SK-N-SH treated with all-trans-retinoic acid at 6 μM for 48 hours (cell line): ENCODE results near the gene SERPINA1.

Experiments used
- ATAC-seq: fragments of 200-7000 bp; cut with Tn5 transposase; 3 replicates; pipeline ENCODE4 v1.9.1; 2020; ENCODE audit warnings: mild to moderate bottlenecking, moderate library complexity
- BACH2 ChIP-seq: fragments of 250-450 bp; sonication (Bioruptor Pico); IDR thresholded peaks from 2 replicates; pipeline ENCODE4 v1.9.0; 2021; ENCODE audit warnings: mild to moderate bottlenecking, borderline replicate concordance
- CREB5 ChIP-seq: fragments of 250-450 bp; sonication (Bioruptor Pico); IDR thresholded peaks from 2 replicates; pipeline ENCODE4 v1.5.1; 2020; ENCODE audit warnings: low read depth, mild to moderate bottlenecking, moderate library complexity
- CSDC2 ChIP-seq: fragments of 250-450 bp; sonication (Bioruptor Pico); IDR thresholded peaks from 2 replicates; pipeline ENCODE4 v1.5.0; 2020; ENCODE audit warnings: mild to moderate bottlenecking, moderate library complexity
- ESRRG ChIP-seq: fragments of 250-450 bp; sonication (Bioruptor Pico); IDR thresholded peaks from 2 replicates; pipeline ENCODE4 v1.6.1; 2021; ENCODE audit warnings: mild to moderate bottlenecking
- ISL1 ChIP-seq: fragments of 250-450 bp; sonication (Bioruptor Pico); IDR thresholded peaks from 2 replicates; pipeline ENCODE4 v2.1.2; 2022; ENCODE audit warnings: mild to moderate bottlenecking, moderate library complexity
- OSR1 ChIP-seq: fragments of 250-450 bp; sonication (Bioruptor Pico); IDR thresholded peaks from 2 replicates; pipeline ENCODE4 v1.8.0; 2022; ENCODE audit warnings: moderate library complexity, mild to moderate bottlenecking, inconsistent platforms
- PATZ1 ChIP-seq: fragments of 250-450 bp; sonication (Bioruptor Pico); IDR thresholded peaks from 2 replicates; pipeline ENCODE4 v1.8.0; 2020; ENCODE audit warnings: mild to moderate bottlenecking, moderate library complexity, borderline replicate concordance
- POU6F1 ChIP-seq: fragments of 250-450 bp; sonication (Bioruptor Pico); IDR thresholded peaks from 2 replicates; pipeline ENCODE4 v1.8.0; 2021; ENCODE audit warnings: low read depth, mild to moderate bottlenecking, moderate library complexity, borderline replicate concordance
- PPARA ChIP-seq: fragments of 250-450 bp; sonication (Bioruptor Pico); IDR thresholded peaks from 2 replicates; pipeline ENCODE4 v1.5.0; 2020; ENCODE audit warnings: mild to moderate bottlenecking, borderline replicate concordance
- RARB ChIP-seq: fragments of 250-450 bp; sonication (Bioruptor Pico); IDR thresholded peaks from 2 replicates; pipeline ENCODE4 v1.8.0; 2021; ENCODE audit warnings: mild to moderate bottlenecking, moderate library complexity
- SNAI2 ChIP-seq: fragments of 250-450 bp; sonication (Bioruptor Pico); IDR thresholded peaks from 2 replicates; pipeline ENCODE4 v1.5.0; 2020; ENCODE audit warnings: mild to moderate bottlenecking, moderate library complexity
- TCF4 ChIP-seq: fragments of 250-450 bp; sonication (Bioruptor Pico); IDR thresholded peaks from 2 replicates; pipeline ENCODE4 v1.8.0; 2021; ENCODE audit warnings: mild to moderate bottlenecking, moderate library complexity, borderline replicate concordance
- TOX ChIP-seq: fragments of 250-450 bp; sonication (Bioruptor Pico); IDR thresholded peaks from 2 replicates; pipeline ENCODE4 v1.8.0; 2021; ENCODE audit warnings: mild to moderate bottlenecking, moderate library complexity, borderline replicate concordance
- TSHZ2 ChIP-seq: fragments of 250-450 bp; sonication (Bioruptor Pico); IDR thresholded peaks from 2 replicates; pipeline ENCODE4 v1.5.0; 2020; ENCODE audit warnings: mild to moderate bottlenecking, moderate library complexity
- ZC3H10 ChIP-seq: fragments of 250-450 bp; sonication (Bioruptor Pico); IDR thresholded peaks from 2 replicates; pipeline ENCODE4 v1.5.1; 2021; ENCODE audit warnings: mild to moderate bottlenecking, moderate library complexity
- ZFP3 ChIP-seq: fragments of 250-450 bp; sonication (Bioruptor Pico); IDR thresholded peaks from 2 replicates; pipeline ENCODE4 v1.5.0; 2020; ENCODE audit warnings: mild to moderate bottlenecking, moderate library complexity
- ZFP30 ChIP-seq: fragments of 450-650 bp; formaldehyde crosslinking; IDR thresholded peaks from 2 replicates; pipeline ENCODE4 v1.5.0; 2022; ENCODE audit warnings: mild to moderate bottlenecking, moderate library complexity
- ZNF565 ChIP-seq: fragments of 450-650 bp; formaldehyde crosslinking; conservative IDR thresholded peaks from 2 replicates; pipeline ENCODE4 v1.5.0; 2020; ENCODE audit warnings: low read depth, mild to moderate bottlenecking, moderate library complexity
- ZNF8 ChIP-seq: fragments of 450-650 bp; formaldehyde crosslinking; IDR thresholded peaks from 2 replicates; pipeline ENCODE4 v1.5.0; 2020; ENCODE audit warnings: mild to moderate bottlenecking, moderate library complexity

The SERPINA1 gene

GRCh38 chr14:94403312-94403932 lies 15.0 kb upstream of the SERPINA1 start (continued):
- TF ChIP-seq CREB5: no peak
- TF ChIP-seq TCF4 (CRISPR knock-in tag): no peak
- TF ChIP-seq PPARA (CRISPR knock-in tag): no peak
- no peak for TF ChIP-seq CSDC2
- TF ChIP-seq RARB: no peak
- TF ChIP-seq ZC3H10: no peak

GRCh38 chr14:94401083-94401482 lies 12.7 kb upstream of the SERPINA1 start:
- peak; percentile 68 for ATAC-seq
- TF ChIP-seq ZFP30 (CRISPR knock-in tag) (no peak), ZNF8 (no peak), RARB (no peak), TSHZ2 (no peak), ZNF565 (CRISPR knock-in tag) (no peak), BACH2 (CRISPR knock-in tag) (no peak), ZC3H10 (no peak), SNAI2 (CRISPR knock-in tag) (no peak), ZFP3 (CRISPR knock-in tag) (no peak)

- no peak for ATAC-seq
- no peak for TF ChIP-seq ESRRG
These were observed 12.0 kb upstream of the SERPINA1 start for GRCh38 chr14:94400422-94400841.

GRCh38 chr14:94398536-94398935 lies 10.1 kb upstream of the SERPINA1 start:
- TF ChIP-seq OSR1 (CRISPR knock-in tag) (no peak), POU6F1 (CRISPR knock-in tag) (no peak), PATZ1 (CRISPR knock-in tag) (no peak), ISL1 (CRISPR knock-in tag) (no peak), ZFP30 (CRISPR knock-in tag) (no peak), TSHZ2 (no peak), ZC3H10 (no peak), TOX (CRISPR knock-in tag) (no peak), ZNF565 (CRISPR knock-in tag) (no peak)
- ATAC-seq: no peak
